NK-92 (cell line): Measurements from ENCODE around the gene FBXL16.

ENCODE experiments used
- DNase-seq: peaks from one replicate; lab custom pipeline; 2025; ENCODE audit not compliant: unreplicated experiment; lab: John Stamatoyannopoulos, UW

Gene FBXL16

DNA sequence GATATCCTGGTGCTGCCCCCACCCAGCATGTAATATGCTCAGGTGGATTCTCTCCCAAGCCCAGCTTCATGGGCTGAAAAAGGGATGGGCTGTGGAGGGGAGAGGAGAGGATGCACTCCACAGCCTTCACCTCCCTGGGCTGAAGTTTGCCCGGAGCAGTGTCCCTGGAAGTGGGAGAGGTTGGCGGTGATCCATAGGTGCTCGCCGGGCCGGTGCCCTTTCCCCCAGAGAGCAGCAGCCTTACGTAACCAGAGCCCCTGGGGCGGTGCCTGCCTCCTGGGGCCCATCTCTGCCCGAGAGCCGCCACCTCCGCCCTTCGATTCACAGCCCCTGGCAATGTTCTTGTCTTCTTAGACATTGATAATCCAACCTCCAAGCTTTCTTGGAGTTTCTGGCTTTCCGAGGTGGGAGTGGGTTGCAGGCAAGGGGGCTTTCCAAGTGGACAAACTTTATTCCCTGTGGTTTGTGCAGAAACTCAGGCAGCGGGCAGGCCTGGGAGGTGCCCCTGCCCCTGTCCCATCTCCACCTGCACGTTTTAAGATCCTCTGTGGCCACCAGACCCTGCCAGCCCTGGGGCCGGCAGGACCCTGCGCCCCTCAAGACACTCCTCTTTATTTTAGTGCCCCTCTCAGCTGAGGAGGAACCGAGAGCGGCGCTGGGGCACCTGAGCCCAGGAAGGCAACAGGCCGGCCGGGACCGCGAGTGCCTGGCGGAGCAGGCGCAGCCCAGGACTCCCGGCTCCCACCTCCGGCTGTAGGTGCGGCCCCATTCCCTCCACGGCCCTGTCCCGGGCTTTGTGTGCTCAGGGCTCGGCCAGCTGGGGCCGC, 59.5 kb downstream of the FBXL16 start:
- DNase-seq, result no peak

DNA sequence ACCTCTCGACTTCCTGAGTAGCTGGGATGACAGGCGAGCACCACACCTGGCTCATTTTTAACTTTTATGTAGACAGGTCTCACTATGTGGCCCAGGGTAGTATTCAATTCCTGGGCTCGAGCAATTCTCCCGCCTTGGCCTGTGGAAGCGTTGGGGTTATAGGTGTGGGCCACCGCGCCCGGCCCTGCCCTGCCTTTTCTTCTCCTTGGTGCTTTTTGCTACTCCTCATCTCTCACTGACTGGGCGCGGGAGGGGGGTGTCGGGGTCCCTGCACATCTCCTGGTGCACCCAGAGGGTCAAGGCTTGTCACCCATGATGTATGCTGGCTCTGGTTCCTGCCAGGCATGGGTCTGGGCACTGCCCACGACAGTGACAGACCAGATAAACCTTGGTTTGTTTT, 61.0 kb downstream of the FBXL16 start:
- no peak for DNase-seq

DNA sequence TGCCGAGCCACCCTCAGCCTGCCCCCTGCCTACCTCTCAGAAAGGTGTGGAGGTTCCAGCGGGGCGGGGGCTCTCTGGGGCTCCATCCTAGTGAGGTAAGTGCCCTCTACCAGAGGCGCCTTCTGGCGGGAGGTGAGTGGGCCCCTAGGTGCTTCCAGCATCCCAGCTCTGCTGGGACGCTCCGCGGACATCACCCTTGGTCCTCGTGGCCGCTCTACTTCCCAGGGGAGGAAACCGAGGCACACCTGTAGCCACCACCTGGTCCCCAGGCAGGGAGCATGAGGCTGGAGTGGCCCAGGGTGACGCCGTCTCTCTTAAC, 62.6 kb downstream of the FBXL16 start:
- no peak for DNase-seq
